ENCODE results near the gene POMC.
A peak's percentile ranks its signal among the peaks of the same experiment; 100 is the strongest.
"Not testable (repeated sequence)": the region's sequence is repeated elsewhere in the genome, so short reads cannot be mapped to it uniquely, and the experiment has no call there.

Gene POMC

DNA sequence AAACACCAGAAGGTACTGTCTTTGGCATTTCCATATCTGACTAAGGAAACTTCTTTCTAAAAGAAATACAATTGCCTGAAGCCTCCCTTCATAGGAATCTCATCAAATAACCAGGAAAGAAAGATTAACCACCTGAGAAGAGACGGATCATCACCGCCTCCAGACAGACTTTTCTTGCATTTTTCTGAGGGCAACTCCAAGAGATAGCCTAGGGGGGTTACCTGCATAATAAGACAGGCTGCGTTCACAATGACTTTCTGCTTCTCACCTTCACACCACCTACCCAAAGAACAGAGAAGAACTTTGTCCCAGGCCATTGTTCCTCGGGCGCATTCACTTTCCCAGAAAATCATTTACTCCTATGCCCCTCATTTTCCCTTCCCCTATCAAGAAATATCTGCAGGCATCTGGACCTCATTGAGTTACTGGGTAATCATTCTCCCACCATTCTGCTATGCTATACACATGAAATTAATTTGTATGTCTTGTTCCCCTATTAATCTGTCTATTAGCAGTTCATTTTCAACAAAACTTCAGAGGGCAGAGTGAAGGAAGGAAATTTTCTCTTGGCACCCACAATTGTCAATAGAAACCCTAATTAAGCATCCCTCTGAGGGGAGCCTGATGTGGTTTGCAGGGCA lies 8.3 kb upstream of the POMC start:
- no peak for DNase-seq (ENCODE audit: low spot score)

- no peak for DNase-seq (ENCODE audit: low spot score)
Observed at GRCh38 chr2:25176138-25176537, 7.8 kb upstream of the POMC start.

DNA sequence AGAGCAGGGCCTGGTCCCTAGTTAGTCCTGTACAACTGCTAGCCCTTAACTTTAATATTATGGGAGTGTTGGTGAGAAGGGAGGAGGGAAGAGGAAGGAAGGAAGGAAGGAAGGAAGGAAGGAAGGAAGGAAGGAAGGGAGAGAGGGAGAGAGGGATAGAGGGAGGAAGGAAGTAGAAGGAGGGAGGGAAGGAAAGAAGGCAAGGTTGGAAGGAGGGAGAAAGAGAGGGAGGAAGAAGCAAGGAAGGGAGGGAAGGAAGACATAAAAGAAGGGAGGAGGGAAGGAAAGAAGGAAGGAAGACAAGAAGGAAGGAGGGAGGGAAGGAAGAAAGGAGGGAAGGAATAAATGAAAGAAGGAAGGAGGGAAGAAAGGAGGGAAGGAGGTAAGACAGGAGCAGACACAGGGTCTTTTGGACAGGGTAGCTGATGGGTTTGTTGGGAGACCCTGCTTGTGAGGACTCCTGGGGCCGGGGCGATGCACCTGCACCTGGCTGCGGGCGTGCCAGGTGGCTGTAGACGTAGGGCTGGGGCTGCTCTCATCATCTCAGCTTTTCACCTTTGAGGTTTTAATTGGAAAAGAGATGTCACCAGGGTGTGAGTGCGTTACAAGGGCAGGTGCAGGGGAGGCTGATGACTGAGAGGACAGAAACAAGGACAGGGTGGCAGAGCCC lies 5.9 kb upstream of the POMC start:
- no peak for DNase-seq (ENCODE audit: low spot score)

DNA sequence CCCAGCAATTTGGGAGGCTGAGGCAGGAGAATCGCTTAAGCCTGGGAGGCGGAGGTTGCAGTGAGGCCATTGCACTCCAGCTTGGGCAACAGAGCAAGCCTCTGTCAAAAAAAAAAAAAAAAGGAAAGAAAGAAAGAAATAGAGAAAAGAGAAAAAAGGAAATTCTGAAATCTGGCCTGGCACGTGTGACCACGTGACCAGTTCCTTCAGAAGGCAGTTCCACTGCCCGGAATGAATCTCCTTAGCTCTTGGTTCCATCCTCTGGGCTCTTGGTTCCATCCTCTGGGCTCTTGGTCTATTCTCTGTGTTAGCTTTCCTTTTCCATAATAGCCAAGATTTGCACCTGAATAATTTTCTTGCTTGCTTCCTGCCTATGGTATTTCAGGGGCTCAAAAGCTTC lies 5.3 kb upstream of the POMC start:
- DNase-seq (ENCODE audit: low spot score) = no peak

GRCh38 chr2:25170888-25171287 lies 2.5 kb upstream of the POMC start:
- no peak for DNase-seq (ENCODE audit: low spot score)

GRCh38 chr2:25169073-25169470 lies 692 bp upstream of the POMC start:
- no peak for DNase-seq (ENCODE audit: low spot score)

DNA sequence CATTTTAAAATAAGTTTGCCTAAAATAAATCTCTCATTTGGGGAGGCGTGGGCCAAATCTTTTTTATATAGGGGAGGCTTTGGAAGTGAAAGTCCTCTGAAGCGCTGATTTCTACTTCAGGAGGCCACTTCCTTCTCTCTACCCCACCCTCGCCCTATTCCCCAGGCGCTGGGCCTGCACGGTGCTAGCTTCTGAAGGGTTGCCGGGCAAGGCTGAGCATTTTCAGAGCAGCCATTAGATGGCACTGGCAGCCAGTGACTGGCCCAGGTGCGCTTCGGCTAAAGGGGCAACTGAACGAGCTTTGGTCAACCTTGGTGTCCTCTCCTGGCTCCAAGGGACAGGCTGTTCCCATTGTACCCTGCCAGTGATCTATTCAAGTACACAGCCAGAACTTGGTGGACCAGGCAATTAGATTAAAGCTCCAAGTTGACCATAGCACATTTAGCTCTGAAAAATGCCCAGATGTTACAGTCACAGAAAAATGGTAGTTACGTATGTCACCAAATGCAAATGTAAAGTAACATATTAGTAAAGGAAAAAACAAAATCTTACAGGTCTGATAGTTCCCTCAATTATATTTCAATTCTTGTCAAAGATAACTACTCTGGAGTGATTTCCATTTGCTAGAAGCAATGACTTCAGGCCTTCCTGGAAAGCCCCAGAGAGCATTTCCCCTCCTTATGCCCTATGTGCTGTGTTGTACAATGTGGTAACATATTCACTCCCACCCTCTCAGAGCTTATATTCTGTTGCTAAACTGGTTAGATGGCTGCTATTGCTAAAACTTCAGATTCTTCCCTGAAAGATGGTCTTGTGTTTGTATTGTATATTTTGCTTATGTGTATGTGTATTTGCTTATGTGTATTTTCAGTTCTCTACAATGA lies 2.1 kb downstream of the POMC start:
- DNase-seq (ENCODE audit: low spot score) = peak; percentile 61

DNA sequence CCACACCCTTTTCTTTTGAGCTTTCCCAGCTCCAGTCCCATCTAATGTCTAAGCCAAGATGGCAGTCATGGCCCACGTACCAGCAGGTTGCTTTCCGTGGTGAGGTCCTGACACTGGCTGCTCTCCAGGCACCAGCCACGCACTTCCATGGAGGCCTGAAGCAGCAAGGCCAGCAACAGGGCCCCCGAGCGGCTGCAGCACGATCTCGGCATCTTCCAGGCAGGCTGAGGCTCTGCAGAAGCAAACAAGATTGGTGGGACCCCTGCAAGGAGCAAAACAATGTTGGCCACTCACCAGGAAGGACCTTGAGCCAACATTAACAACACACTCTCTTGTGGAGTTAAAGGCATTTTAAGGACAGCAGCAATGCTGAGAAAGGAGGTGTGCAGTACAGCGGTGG lies 3.8 kb downstream of the POMC start:
- no peak for DNase-seq (ENCODE audit: low spot score)

DNA sequence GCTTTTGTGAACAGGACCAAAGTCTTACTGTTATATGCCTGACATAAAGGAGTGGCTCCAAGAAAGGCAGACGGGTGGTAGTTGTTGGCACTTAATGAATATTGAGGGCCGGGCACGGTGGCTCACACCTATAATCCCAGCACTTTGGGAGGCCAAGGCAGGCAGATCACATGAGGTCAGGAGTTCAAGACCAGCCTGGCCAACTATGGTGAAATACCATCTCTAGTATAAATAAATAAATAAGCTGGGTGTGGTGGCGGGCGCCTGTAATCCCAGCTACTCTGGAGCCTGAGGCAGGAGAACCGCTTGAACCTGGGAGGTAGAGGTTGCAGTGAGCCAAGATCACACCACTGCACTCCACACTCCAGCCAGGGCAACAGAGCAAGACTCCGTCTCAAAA lies 6.3 kb downstream of the POMC start:
- not testable (repeated sequence) for DNase-seq (ENCODE audit: low spot score)

GRCh38 chr2:25161055-25161781 lies 7.2 kb downstream of the POMC start:
- no peak for DNase-seq (ENCODE audit: low spot score)

DNA sequence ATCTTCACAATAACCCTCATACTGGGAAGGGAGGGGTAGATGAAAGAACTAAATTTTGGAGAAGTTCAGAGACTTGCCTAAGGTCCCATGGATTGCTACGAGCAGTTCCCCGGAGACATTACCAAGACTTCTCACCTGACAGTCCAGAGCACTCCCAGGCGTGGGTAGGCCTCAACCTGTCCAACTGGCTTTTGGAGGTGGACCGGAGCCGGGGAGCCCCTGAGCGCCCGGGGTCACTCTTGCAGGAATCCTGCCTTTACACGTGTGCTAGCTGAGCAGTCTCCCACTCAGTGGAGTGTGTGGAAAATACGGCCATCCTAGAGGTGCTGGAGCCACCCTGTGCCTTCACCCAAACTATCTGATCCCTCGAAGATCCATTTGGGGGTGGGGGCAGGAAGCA lies 8.0 kb downstream of the POMC start:
- DNase-seq (ENCODE audit: low spot score) = no peak

DNA sequence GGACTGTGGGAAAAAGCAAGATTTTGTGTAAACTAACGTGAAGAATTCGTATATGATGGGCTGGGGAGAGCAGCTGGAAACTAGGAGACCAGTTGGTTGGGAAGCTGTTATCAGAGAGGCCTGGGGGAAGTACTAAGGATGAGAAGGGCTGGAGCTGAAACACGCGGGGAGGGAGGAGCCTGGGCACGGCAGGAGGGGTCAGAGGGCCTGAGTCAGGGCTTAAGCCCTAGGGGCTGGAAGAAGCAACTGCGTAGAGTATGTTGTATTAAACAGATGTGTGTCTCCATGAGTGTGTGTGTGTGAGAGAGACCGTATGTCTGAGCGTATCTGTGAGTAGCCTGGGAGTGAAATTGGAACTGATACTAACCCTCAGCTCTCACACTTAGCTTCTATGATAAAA lies 8.4 kb downstream of the POMC start:
- DNase-seq (ENCODE audit: low spot score) = peak; percentile 78

- no peak for DNase-seq (ENCODE audit: low spot score)
Observed at GRCh38 chr2:25158096-25158852, 10.1 kb downstream of the POMC start.

DNA sequence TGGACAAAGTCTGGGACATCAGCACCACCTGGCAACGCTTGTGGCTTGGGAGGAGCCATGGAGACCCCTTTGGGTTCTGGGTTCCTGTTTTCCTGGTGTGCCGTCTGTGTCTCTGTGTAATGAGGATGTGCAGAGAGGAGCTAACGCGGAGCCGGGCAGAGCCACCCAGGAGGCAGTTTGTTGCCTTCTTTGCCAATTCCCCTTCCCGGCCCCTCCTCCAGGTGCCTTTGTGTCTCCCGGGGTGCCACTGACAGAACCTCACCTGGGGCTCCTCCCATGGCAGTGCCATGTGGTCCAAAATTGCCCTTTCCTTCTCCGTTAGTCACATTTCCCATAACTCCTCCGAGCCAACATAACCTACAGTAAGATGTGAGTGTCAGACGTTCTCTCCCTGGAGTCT lies 13.0 kb downstream of the POMC start:
- DNase-seq (ENCODE audit: low spot score) = no peak

DNA sequence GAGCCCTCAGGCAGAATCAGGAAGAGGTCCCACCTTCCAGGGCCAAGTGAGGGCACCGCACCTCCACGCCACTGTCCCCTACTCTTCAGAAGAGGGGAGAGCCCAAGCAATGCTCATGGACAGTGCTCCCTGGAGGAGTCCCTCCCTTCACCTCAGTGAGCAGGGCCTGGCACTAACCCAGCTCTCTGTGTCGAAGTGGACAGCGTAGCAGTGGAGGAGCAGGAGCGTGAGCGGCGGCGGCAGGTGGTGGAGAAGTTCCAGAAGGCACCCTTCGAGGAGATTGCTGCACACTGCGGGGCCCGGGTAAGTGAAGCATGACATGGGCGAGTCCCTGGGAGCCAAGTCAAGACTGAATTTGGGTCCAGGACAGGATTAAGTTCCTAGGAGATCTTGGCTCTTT lies 16.7 kb downstream of the POMC start:
- no peak for DNase-seq (ENCODE audit: low spot score)

- not testable (repeated sequence) for DNase-seq (ENCODE audit: low spot score)
Observed at GRCh38 chr2:25150993-25151392, 17.4 kb downstream of the POMC start.

- DNase-seq (ENCODE audit: low spot score) = no peak
Observed at GRCh38 chr2:25149646-25150045, 18.7 kb downstream of the POMC start.

GRCh38 chr2:25146896-25147295 lies 21.5 kb downstream of the POMC start:
- no peak for DNase-seq (ENCODE audit: low spot score)

DNA sequence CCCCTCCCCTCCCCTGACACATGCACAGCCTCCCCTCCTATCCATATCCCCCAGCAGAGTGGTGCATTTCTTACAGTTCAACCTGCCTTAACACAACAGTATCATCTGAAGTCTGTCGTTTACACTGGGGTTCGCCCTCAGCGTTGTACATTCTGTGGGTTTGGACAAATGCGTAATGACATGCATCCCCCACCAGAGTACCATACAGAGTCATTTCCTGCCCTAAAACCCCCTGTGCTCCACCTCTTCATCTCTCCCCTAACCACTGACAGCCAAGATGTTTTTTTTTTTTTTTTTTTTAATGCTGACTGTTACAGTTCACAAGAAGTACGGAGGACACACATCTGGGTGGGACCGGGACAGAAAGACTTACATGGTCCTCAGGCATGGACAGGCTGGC lies 22.6 kb downstream of the POMC start:
- DNase-seq (ENCODE audit: low spot score) = no peak

DNA sequence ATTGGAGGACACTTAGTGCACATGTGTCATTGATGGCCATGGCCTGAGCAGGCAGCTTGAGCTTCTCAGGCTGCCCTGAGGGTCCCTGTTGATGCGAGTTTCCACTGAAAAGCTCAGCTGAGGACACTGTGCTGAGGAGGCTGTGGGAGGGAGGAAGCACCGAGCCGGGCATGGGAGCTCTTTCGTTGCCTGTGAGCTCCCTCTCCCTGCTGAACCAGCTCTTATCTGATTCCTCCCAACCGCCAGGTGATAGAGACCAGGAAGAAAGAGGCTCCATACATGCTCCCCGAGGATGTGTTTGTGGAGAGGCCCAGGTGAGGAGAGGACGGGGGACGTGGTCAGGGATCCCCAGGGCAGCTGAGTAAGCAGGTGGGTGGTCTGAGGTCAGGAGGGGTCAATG lies 27.3 kb downstream of the POMC start:
- DNase-seq (ENCODE audit: low spot score) = no peak

DNA sequence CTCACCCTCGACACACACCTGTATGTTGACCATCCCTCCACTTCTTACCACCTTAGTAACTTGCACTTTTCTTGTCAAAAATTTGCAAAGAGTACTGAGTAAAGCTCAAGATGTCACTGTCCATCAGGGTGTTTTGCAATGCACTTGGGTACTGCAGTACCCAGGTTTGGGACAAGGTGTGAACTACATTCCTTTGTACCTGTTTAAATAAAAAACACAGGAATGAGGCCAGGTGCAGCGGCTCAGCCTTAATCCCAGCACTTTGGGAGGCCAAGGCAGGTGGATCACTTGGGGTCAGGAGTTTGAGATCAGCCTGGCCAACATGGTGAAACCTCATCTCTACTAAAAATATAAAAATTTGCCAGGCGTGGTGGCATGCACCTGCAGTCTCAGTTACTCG lies 27.8 kb downstream of the POMC start:
- DNase-seq (ENCODE audit: low spot score) = not testable (repeated sequence)

GRCh38 chr2:25132693-25133092 lies 35.7 kb downstream of the POMC start:
- DNase-seq (ENCODE audit: low spot score) = peak; percentile 52
